BE2C (cell line): ENCODE measurements around the gene GNAI1.
"Not testable (repeated sequence)": the region's sequence is repeated elsewhere in the genome, so short reads cannot be mapped to it uniquely, and the experiment has no call there.

ENCODE experiments used
- DNase-seq: peaks from one replicate; pipeline ENCODE4 v3.0.0-alpha.2; 2020
- H3K27me3 ChIP-seq: fragments of 250-450 bp; sonication (Bioruptor Pico); 2 replicates; pipeline ENCODE4 v1.5.1; 2020; ENCODE audit warnings: mild to moderate bottlenecking
- H3K36me3 ChIP-seq: fragments of 250-450 bp; sonication (Bioruptor Pico); 2 replicates; pipeline ENCODE4 v1.5.1; 2020; ENCODE audit warnings: mild to moderate bottlenecking
- H3K4me1 ChIP-seq: fragments of 250-450 bp; sonication (Bioruptor Pico); 2 replicates; pipeline ENCODE4 v1.5.1; 2020
- H3K4me3 ChIP-seq: 2 replicates; pipeline ENCODE4 v1.5.1; 2011; ENCODE audit warnings: low read depth, low read length
- H3K9me3 ChIP-seq: fragments of 250-450 bp; sonication (Bioruptor Pico); 2 replicates; pipeline ENCODE4 v1.5.1; 2020
- CTCF ChIP-seq: IDR thresholded peaks from 2 replicates; pipeline ENCODE4 v1.5.1; 2012; ENCODE audit warnings: mild to moderate bottlenecking, low read depth, low read length

GNAI1 gene

GRCh38 chr7:80150611-80151273 lies 16.1 kb downstream of the GNAI1 start:
- no peak for DNase-seq
- Histone ChIP-seq H3K27me3 (no peaks in the 10 kb centered on the region), H3K9me3 (no peaks in the 10 kb centered on the region), H3K36me3 (no peaks in the 10 kb centered on the region), H3K4me3 (no peak overlapping the region), H3K4me1 (peaks cover 7% of the 10 kb centered on the region)
- TF ChIP-seq CTCF: no peak

GRCh38 chr7:80151274-80151665 lies 16.6 kb downstream of the GNAI1 start:
- Histone ChIP-seq H3K9me3 (no peaks in the 10 kb centered on the region), H3K4me3 (no peak overlapping the region), H3K36me3 (no peaks in the 10 kb centered on the region), H3K4me1 (peaks cover 2% of the 10 kb centered on the region), H3K27me3 (no peaks in the 10 kb centered on the region)
- no peak for DNase-seq
- no peak for TF ChIP-seq CTCF

- no peak for DNase-seq
- TF ChIP-seq CTCF: no peak
- no peaks in the 10 kb centered on the region for H3K4me1 ChIP-seq
- H3K9me3 ChIP-seq: no peaks in the 10 kb centered on the region
- H3K27me3 ChIP-seq: no peaks in the 10 kb centered on the region
- H3K36me3 ChIP-seq: no peaks in the 10 kb centered on the region
- H3K4me3 ChIP-seq: no peak overlapping the region
Observed at GRCh38 chr7:80153446-80153845, 18.8 kb downstream of the GNAI1 start.

- H3K27me3 ChIP-seq: no peaks in the 10 kb centered on the region
- DNase-seq: no peak
- TF ChIP-seq CTCF: no peak
- no peaks in the 10 kb centered on the region for H3K9me3 ChIP-seq
- H3K4me3 ChIP-seq: no peak overlapping the region
- H3K4me1 ChIP-seq: no peaks in the 10 kb centered on the region
- H3K36me3 ChIP-seq: no peaks in the 10 kb centered on the region
Observed at GRCh38 chr7:80154656-80155333, 20.2 kb downstream of the GNAI1 start.

- DNase-seq: no peak
- Histone ChIP-seq H3K4me1 (no peaks in the 10 kb centered on the region), H3K27me3 (no peaks in the 10 kb centered on the region), H3K9me3 (no peaks in the 10 kb centered on the region), H3K36me3 (no peaks in the 10 kb centered on the region), H3K4me3 (no peak overlapping the region)
- TF ChIP-seq CTCF: no peak
Observed at GRCh38 chr7:80155374-80155773, 20.7 kb downstream of the GNAI1 start.

GRCh38 chr7:80157770-80158169 lies 23.1 kb downstream of the GNAI1 start:
- not testable (repeated sequence) for H3K27me3 ChIP-seq, H3K4me1 ChIP-seq, H3K4me3 ChIP-seq, DNase-seq, H3K36me3 ChIP-seq, H3K9me3 ChIP-seq
